Panc1 (cell line): ENCODE data around the gene LAMTOR1.

Source experiments
- CTCF ChIP-seq: fragments of 450-650 bp; IDR thresholded peaks from 2 replicates; pipeline ENCODE4 v1.5.1; 2017; ENCODE audit warnings: mild to moderate bottlenecking
- POLR2AphosphoS5 ChIP-seq: IDR thresholded peaks from 2 replicates; pipeline ENCODE4 v1.6.1; 2012; ENCODE audit warnings: mild to moderate bottlenecking, low read depth, low read length, moderate library complexity
- SIN3A ChIP-seq: IDR thresholded peaks from 2 replicates; pipeline ENCODE4 v1.6.1; 2012; ENCODE audit warnings: low read depth, mild to moderate bottlenecking, low read length, moderate library complexity, borderline replicate concordance; ENCODE audit not compliant: insufficient read depth
- TCF7L2 ChIP-seq: IDR thresholded peaks from 2 replicates; pipeline ENCODE4 v1.6.1; 2011; ENCODE audit warnings: mild to moderate bottlenecking, low read depth, low read length, inconsistent platforms
- TF ChIP-seq, protein P1 (sequence below), 2 experiments: IDR thresholded peaks; 2 replicates each; pipeline ENCODE4 v1.6.1; 2011 to 2012; ENCODE audit warnings: low read depth in 2 of 2, control low read depth in 1 of 2, low read length in 1 of 2, mild to moderate bottlenecking in 1 of 2, moderate library complexity in 1 of 2; ENCODE audit not compliant: insufficient read depth in 1 of 2

DNA sequence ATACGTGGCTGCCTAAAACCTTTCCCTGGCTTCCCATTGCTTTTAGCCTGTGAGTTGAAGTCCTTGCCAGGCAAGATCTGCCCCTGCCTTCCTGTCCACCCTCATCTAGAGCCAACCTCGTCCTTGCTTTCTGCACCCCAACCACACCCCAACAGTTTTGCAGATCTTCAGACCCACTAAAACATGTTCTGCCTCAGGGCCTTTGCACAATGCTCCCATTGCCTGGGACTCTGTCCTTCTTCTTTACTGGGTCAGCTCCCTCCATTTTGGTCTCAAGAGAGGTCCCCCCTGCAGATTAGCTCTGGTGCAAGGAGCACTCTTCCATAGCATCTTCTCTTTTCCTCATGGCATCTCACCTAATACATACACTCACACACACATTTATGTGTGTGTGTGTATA is 17.8 kb upstream of the LAMTOR1 start:
- TF ChIP-seq CTCF = no peak
- TF ChIP-seq POLR2AphosphoS5 = no peak
- TF ChIP-seq, protein P1, sequence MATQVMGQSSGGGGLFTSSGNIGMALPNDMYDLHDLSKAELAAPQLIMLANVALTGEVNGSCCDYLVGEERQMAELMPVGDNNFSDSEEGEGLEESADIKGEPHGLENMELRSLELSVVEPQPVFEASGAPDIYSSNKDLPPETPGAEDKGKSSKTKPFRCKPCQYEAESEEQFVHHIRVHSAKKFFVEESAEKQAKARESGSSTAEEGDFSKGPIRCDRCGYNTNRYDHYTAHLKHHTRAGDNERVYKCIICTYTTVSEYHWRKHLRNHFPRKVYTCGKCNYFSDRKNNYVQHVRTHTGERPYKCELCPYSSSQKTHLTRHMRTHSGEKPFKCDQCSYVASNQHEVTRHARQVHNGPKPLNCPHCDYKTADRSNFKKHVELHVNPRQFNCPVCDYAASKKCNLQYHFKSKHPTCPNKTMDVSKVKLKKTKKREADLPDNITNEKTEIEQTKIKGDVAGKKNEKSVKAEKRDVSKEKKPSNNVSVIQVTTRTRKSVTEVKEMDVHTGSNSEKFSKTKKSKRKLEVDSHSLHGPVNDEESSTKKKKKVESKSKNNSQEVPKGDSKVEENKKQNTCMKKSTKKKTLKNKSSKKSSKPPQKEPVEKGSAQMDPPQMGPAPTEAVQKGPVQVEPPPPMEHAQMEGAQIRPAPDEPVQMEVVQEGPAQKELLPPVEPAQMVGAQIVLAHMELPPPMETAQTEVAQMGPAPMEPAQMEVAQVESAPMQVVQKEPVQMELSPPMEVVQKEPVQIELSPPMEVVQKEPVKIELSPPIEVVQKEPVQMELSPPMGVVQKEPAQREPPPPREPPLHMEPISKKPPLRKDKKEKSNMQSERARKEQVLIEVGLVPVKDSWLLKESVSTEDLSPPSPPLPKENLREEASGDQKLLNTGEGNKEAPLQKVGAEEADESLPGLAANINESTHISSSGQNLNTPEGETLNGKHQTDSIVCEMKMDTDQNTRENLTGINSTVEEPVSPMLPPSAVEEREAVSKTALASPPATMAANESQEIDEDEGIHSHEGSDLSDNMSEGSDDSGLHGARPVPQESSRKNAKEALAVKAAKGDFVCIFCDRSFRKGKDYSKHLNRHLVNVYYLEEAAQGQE (IDR thresholded peaks at IDR 0.05; ENCODE audit: insufficient read depth in 1 of 2, low read depth in 2 of 2, low read length in 1 of 2) = no peak
- no peak for TF ChIP-seq SIN3A
- TF ChIP-seq TCF7L2 = no peak
